ENCODE results near the gene CCNH.

Gene CCNH

GRCh38 chr5:87390075-87390474 lies 22.7 kb downstream of the CCNH start:
- H3K4me3 ChIP-seq (ENCODE audit: low read depth, low read length), result no peak overlapping the region
- no peak overlapping the region for H3K27ac ChIP-seq
- H3K27me3 ChIP-seq (ENCODE audit: insufficient read depth, low read depth, severe bottlenecking), result no peaks in the 10 kb centered on the region
- TF ChIP-seq CTCF (IDR thresholded peaks at IDR 0.05; ENCODE audit: low read depth, low read length), result no peak
- peaks cover 81% of the 10 kb centered on the region for H3K36me3 ChIP-seq
- H3K9me3 ChIP-seq (ENCODE audit: severe bottlenecking), result no peaks in the 10 kb centered on the region
- DNase-seq, result no peak

- no peak for TF ChIP-seq CTCF (IDR thresholded peaks at IDR 0.05; ENCODE audit: low read depth, low read length)
- no peak overlapping the region for H3K4me3 ChIP-seq (ENCODE audit: low read depth, low read length)
- no peak overlapping the region for H3K27ac ChIP-seq
- H3K9me3 ChIP-seq (ENCODE audit: severe bottlenecking), result no peaks in the 10 kb centered on the region
- peaks cover 80% of the 10 kb centered on the region for H3K36me3 ChIP-seq
- H3K27me3 ChIP-seq (ENCODE audit: insufficient read depth, low read depth, severe bottlenecking), result no peaks in the 10 kb centered on the region
- DNase-seq, result no peak
These were observed 23.3 kb downstream of the CCNH start for GRCh38 chr5:87389296-87390034.

- Histone ChIP-seq H3K9me3 (ENCODE audit: severe bottlenecking) (no peaks in the 10 kb centered on the region), H3K27me3 (ENCODE audit: insufficient read depth, low read depth, severe bottlenecking) (no peaks in the 10 kb centered on the region), H3K36me3 (peaks cover 73% of the 10 kb centered on the region), H3K4me3 (ENCODE audit: low read depth, low read length) (no peak overlapping the region), H3K27ac (no peak overlapping the region)
- no peak for DNase-seq
- no peak for TF ChIP-seq CTCF (IDR thresholded peaks at IDR 0.05; ENCODE audit: low read depth, low read length)
These were observed 24.6 kb downstream of the CCNH start for GRCh38 chr5:87388129-87388528.

GRCh38 chr5:87385802-87386201 lies 26.9 kb downstream of the CCNH start:
- TF ChIP-seq CTCF (IDR thresholded peaks at IDR 0.05; ENCODE audit: low read depth, low read length), result no peak
- no peak for DNase-seq
- H3K36me3 ChIP-seq, result peaks cover 69% of the 10 kb centered on the region

GRCh38 chr5:87383216-87383615 lies 29.5 kb downstream of the CCNH start:
- no peak for TF ChIP-seq CTCF (IDR thresholded peaks at IDR 0.05; ENCODE audit: low read depth, low read length)
- H3K36me3 ChIP-seq, result peaks cover 62% of the 10 kb centered on the region
- no peaks in the 10 kb centered on the region for H3K9me3 ChIP-seq (ENCODE audit: severe bottlenecking)
- H3K27me3 ChIP-seq (ENCODE audit: insufficient read depth, low read depth, severe bottlenecking), result no peaks in the 10 kb centered on the region
- DNase-seq, result no peak
- no peak overlapping the region for H3K4me3 ChIP-seq (ENCODE audit: low read depth, low read length)
- no peak overlapping the region for H3K27ac ChIP-seq

More at GRCh38 chr5:87385802-87386201, 26.9 kb downstream of the CCNH start:
- no peaks in the 10 kb centered on the region for H3K9me3 ChIP-seq (ENCODE audit: severe bottlenecking)
- H3K27ac ChIP-seq, result no peak overlapping the region
- no peaks in the 10 kb centered on the region for H3K27me3 ChIP-seq (ENCODE audit: insufficient read depth, low read depth, severe bottlenecking)
- H3K4me3 ChIP-seq (ENCODE audit: low read depth, low read length), result no peak overlapping the region

GRCh38 chr5:87382224-87382623 lies 30.5 kb downstream of the CCNH start:
- Histone ChIP-seq H3K27me3 (ENCODE audit: insufficient read depth, low read depth, severe bottlenecking) (no peaks in the 10 kb centered on the region), H3K4me3 (ENCODE audit: low read depth, low read length) (no peak overlapping the region), H3K36me3 (peaks cover 68% of the 10 kb centered on the region), H3K9me3 (ENCODE audit: severe bottlenecking) (no peaks in the 10 kb centered on the region), H3K27ac (no peak overlapping the region)
- DNase-seq, result no peak
- no peak for TF ChIP-seq CTCF (IDR thresholded peaks at IDR 0.05; ENCODE audit: low read depth, low read length)

Measured in WERI-Rb-1 (cell line).